ENCODE results near the gene AGBL4.
A peak's percentile ranks its signal among the peaks of the same experiment; 100 is the strongest.

Gene AGBL4

DNA sequence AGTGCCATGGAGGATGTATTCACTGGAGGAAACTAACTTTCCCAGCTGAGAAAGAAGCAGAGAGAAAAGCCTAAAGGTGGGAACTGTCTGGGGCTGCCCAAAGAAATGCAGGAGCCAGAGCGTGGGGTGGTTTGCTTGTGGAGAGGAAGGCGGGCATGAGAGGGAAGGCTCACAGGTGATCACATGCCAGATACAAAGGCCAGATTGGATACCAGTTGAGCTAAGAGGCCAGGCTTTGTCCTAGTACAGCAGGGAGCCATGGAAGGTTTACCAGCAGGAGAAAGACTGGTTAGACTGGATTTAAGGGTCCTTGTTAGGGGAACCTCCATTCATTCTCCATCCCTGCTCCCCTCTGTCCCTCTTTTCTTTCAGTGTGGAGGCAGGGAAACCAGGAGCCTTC is 1313.4 kb downstream of the AGBL4 start:
- DNase-seq: no peak

DNA sequence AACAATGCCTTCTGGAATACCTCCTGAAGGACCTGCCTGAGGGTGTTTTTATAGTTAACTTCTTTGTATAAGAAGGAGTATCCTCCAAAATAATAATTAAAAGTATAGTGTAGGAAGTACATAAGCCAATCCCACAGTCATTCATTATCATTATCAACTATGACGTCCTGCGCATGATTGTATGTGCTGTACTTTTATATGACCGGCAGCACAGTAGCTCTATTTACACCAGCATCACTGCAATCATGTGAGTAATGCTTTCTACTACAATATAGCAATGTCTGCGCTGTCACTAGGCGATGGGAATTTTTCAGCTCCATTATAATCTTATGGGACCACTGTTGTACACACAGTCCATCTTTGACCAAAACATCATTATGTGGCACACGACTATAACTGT is 1319.0 kb downstream of the AGBL4 start:
- DNase-seq: no peak

DNA sequence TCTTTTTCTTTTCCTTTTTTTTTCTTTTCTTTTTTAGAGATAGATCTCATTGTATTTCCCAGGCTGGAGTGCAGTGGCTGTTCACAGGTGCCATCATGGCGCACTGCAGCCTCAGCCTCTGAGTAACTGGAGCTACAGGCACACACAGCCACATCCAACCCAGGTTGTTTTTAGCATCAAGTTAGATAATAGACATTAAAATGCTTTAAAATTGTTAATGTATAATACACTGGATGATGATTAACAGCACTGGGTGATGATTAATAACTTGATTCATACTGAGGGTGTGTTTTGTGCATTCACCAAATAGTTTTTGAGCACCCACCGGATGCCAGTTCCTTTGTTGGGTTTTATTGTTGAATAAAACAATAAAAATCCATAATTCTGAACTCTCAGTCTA is 1322.3 kb downstream of the AGBL4 start:
- DNase-seq: no peak

DNA sequence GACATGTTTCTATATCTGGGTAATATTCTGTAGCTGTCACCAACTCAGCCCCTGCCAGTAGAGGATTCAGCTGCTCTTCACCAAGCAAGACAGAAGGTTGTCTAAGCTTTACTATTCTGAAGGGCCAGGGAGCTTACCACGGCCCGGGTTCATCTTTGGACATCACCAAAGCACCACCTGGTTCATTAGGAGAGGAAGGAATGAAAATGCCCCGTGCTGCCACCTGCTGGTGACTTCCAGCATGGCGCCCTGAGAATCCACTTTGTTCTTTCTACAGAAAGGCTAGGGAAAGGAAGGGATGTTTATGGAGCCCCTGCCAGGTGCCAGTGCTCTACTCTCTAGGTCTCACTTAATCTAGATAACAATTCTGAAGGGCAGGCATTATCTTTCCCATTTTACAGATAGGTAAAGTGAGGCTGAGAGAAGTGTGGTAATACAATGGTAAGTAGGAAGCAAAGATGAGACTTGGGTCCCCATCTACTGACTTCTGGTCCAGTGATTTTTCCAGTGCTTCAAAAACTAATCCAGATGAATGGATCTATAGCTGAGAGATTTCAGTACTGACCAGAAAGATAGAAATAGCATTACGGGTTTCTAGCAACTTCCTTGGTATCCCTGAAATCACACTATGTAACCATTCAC is 1326.6 kb downstream of the AGBL4 start:
- DNase-seq: peak; percentile 62

DNA sequence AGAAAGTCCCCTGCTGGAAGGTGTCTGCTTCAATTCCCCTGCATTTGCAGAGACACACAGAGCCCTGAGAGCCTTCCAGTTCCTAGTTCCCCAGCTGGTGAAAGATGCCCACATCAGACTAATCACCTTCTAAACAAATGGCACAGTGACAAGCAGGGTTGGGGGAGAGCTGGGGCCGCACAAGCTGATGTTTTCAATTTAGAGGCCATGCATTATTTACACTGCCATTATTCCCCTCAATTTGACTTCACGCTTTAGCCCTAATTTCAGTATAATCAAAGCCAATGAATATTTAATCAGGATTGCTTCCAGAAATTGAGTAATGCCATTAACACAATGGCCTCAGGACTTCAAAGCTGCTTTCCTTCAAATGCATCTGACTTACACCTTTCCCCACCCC is 1328.6 kb downstream of the AGBL4 start:
- peak; percentile 77 for DNase-seq

DNA sequence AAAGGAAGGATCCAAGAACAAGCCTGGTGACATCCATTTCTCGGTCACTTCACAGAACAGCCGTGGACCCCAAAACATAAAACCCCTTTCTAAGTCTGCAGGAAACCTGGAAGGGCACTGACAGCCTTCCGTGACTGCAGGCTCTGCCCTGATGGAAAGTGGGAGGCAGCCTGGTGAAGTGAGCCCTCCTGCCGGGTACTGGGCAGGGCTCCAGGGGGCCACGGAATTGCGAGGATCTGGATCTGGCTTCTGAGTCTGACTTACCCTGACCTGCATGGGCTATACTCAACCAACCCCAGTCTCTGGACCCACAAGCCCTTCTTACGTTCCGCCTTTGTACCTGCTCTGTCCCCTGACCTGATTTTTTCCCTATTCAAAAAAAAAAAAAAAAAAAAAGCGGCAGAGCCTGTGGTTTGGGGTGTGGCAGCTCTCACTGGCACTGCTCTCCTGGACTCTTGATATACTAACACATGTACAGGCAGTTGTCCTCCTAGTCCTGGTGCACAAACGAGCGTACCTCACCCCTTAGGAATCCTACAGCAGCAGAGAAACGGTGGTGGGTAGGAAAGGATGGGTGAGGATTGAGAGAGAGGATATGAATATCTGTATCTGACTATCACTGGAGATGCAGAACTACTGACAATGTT is 1330.0 kb downstream of the AGBL4 start:
- no peak for DNase-seq

DNA sequence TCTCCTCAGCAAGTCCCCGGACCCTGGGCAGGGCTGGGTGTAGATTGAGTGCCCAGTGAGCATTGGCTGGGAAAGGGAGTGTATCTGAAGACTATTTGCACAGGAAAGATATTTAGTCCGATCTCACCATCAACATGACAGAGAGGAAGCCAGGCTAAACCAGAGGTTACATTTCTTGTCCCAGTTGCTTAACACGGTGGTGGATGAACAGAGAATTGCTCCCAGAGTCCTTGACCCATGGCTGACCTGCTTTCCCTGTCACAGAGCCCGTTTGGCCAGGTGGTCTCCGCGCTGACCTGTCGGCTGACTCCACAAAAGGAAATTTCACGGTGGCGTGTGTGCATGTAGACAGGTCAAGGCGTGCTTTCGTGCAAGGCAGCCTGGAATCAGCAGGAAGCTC is 1330.6 kb downstream of the AGBL4 start:
- no peak for DNase-seq

DNA sequence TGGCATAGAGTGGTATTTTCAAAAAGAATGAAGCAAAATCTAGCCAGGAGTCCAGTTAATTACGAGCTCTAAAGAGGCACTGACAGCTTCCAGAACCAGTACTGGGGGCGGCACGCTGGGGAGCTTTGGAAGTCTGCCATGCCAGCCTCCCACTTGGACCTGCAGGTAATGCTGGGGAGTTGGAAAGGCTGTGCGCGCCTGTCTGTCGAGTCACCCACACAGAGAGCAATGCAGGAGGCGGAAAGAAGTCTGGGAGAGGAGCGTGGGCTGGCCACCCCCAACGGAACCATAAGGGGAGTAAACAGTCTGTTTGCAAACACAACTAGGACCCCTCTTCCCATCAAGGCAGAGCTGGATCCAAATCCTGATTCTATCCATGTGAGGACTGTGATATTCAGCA is 1331.5 kb downstream of the AGBL4 start:
- no peak for DNase-seq

DNA sequence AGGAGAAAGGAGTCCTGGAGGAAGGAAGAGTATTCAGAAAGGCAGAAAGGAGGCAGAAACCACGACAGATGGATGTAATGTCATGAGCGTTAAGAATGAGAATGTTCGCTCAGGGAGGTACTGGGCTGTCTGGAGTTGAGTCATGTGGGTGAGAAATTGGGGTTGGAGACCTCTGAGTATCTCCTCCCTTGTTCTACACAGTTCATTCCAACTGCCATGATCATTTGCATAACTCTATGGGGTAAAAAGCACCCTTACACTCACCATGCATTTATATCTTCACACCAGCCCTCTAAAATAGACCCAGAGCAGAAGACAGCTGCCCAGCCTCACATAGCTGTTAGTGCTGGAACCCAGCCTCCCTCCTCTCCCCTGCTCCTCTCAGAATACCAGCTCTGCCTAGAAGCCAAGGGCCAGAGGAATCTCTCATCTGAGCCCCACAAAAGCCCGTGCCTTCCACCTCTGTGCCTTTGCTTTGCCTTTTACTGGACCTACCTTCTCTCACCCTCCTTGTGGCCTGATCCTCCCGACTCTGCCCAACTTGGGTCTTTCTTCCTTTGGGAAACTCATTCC is 1332.2 kb downstream of the AGBL4 start:
- no peak for DNase-seq

DNA sequence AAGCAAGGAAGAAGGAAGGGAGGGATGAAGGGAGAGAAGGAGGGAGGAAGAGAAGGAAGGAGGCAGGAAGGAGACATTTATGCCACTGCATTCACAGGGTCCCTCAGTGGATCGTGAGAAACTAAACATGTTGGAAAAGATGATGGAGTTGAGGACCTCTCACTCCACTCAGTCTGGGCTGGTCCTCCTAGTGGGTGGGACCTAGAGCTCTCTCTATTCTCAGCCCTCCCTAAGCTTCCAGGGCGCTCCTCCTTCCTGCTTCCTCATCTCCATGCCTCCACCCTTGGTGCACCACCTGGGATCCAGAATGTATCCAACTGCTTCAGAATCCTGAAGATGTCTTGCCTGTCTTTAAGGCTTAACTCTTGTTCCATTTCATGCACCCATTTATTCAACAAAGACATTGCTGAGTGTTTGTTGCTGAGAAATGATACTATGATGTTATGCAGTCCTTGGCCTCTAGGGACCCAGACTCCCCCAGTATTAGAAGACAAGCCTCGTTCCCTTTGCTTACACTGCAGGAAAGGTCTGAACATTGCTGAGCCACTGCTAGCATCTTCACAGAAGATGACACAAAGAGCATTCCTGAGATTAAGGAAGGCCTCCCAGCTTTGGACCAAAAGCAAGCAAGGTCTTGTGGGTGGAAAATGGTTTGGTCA is 1335.5 kb downstream of the AGBL4 start:
- DNase-seq: no peak

DNA sequence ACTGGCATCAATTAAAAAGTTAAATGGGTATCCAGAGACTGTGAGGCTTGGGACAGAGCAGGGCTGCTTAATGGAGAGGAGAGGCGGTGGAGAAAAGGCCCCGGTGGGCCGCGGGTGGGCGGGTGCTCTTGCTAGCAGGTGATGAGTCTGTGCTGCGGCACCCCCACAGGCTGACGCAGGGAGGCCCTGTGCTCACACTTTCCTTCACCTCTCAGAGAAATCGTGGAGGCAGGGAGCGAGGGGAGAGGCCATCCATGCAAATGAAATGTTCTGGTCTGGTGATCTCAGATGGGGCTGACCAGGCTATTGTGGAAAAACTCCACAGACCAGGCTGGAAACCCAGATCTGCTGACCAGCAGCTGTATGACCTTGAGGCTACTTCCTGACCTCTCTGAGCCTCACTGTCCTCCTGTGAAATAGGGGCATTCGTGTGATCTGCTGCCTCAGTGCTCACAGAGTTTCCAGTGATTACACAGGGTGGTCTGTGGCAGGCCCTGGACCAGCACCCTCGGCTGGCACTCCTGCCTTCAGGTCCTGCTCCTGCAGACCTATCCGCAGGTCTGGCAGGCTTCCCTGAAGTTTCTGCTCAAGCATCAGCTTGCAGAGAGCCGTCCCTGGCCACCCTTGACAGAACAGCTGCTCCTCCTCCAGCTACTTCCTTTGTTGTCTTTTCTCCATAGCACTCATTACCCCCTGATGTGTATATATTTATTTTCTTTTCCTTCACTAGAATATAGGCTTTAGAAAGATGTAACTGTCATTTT is 1336.3 kb downstream of the AGBL4 start:
- no peak for DNase-seq

DNA sequence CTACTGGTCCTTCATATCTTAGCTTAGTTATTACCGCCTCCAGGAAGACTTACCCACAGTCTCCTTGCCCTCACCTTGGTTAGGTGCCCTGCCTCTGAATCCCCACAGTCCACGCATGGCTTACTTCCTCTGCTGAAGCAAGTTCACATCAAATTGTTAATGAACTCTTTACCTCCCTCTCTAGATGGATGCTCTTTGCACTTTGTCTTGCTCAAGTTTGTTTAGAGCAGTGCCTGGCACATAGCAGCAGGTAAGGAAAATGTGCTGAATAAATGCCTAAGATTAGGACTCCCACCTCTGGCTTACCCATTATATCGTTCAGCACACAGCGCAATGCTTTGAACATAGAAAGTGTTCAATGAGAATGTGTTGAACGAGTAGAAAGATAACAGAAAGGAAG is 1337.6 kb downstream of the AGBL4 start:
- no peak for DNase-seq

DNA sequence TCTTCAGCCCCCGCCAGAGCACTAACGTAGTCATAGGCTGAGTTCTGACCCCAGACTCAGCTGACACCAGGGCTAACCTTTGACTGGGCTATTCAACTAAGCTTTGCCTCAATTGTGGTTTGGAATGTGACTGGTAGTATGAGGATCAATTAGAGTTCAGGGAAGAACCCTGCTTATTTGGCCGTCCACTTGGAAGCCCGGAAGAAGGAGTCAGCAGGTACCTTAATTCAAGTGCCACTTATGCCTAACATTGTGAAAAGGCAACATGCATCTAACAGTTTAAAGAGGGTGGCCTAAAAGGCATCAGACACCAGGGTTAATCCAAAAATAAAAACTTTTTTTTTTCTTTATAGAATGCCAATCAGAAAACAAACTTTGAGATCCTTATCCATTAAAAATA is 1339.4 kb downstream of the AGBL4 start:
- DNase-seq: no peak

DNA sequence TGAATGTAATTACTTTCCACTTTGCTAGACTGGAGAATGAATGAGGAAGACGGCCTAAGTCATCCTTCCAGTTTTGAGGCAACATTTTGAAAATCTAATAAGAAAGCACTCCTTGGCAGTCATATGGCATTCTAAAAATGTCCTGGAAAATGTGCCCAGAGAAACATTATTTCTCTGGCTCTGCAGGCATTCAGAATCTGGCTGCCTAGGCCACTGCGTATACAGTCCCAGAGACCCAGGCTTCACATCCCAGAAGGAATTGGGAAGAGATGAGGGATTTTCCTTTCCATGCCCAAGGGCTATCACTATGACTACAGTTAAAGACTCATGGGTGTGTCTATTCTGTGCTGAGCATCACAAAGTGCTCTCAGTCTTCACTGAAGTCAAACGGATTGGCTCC is 1339.9 kb downstream of the AGBL4 start:
- DNase-seq: no peak

DNA sequence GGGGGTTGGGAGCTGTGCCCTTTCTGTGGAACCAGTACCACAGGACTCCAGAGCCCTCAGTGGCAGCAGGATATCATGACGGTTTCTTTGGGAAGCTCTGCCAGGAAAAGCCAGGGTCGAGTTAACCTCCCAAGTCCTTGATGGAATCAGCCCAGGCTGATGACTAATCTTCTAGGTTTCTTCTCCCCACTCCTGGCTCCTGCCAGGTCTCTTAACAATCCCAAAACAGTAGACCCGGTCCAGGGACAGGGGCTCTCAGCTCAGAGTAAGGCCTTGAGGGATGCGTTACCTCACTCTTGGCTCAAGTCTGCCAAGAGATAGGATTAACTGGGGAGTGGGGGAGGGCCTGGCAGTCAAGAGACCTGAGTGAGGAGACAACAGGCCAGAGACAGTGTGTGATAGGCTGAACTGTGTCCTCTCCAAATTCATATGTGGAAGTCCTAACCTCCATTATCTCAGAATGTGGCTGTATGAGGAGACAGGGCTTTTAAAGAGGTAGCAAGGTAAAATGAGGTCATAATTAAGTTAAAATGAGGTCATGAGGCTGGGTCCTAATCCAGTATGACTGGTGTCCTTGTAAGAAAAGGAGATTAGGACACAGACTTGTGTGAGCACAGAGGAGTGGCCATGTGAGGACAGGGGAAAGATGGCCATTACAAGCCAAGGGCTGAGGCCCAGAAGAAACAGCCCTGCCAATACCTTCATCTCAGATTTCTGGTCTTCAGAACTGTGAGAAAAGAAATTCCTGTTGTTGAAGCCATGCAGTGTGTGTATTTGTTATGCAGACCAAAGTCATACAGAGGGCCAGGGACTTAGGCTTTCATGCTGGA is 1342.1 kb downstream of the AGBL4 start:
- no peak for DNase-seq

DNA sequence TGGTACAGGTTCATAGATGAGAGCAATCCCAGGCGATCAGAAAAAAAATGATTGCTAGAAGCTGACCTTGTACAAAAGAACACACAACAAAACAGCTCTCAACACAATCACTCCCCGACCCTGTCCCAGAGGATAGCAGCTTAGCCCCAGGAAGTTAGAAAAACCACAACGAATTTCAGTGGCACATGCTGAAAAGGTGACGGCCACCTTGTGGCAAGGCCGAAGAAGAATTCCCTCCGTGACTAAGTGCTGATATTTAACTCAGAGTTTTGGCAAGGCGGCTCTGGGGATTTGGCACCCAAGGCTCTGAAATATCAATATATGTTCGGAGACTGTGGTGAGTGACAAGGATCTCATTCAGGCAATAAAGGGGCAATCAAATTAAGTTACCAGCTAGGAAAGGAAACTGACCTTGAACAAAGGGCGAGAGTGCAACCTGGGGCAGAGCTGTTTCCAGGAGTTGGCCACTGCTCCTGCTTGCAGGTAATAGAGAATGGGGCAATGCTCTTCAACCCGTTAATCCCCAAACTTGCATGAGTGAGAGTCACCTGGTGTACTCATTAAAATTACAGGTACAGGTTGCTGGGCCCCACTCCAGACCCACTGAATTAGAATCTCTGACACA is 1343.2 kb downstream of the AGBL4 start:
- no peak for DNase-seq

DNA sequence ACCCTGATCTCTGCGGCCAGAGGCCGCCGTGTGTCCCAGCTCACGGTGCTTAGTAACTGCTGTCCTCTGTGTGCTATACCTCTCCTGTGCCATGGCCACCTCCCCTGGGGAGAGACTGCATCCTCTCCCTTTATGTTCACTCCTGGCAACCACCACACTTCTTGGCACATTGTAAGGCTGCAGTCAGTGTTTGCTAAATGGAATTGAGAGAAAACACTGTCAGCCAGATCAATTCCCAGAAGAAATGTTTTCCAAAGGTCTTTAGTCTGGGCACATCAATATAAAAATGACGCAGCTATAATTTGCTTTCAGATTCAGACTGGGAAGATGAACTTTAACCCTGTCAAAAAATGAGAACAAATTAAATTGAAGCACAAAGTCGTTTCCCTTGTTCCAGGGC is 1343.9 kb downstream of the AGBL4 start:
- no peak for DNase-seq

DNA sequence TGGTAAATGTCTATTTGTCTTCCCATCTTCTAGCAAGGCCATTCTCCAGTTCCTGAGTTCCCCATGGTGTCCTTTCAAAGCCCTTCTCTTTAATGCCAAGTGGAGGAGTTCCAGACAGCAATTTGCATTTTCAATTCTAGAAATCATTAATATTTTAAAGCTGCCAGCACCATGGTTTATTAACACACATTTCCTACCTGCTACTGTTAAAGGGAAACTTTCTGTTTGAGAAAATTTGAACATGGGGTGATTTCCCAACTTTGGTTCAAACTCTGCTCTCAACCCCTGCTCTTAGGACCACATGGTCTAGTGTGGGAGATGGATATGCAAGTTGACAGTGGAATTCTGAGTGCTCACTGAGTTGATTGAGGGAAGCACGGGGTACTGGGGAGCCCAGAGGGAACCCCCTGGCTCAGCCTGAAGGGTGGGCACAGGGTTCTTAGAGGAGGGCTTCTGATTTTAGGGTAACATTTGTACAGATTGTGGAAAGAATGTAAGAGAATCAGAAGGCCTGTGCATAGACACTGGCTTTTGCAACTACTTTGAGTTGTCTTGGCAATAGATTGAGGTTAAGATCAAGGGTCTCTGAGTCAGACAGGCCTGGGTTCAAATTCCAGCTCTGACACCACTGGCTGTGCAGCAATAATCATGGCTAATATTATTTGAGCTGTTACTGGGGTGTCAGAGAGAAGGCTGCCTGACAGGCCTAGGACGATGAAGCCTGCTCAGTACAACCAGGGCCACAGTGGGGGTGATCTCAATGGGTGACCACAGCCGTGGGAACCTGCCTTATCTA is 1344.8 kb downstream of the AGBL4 start:
- no peak for DNase-seq

DNA sequence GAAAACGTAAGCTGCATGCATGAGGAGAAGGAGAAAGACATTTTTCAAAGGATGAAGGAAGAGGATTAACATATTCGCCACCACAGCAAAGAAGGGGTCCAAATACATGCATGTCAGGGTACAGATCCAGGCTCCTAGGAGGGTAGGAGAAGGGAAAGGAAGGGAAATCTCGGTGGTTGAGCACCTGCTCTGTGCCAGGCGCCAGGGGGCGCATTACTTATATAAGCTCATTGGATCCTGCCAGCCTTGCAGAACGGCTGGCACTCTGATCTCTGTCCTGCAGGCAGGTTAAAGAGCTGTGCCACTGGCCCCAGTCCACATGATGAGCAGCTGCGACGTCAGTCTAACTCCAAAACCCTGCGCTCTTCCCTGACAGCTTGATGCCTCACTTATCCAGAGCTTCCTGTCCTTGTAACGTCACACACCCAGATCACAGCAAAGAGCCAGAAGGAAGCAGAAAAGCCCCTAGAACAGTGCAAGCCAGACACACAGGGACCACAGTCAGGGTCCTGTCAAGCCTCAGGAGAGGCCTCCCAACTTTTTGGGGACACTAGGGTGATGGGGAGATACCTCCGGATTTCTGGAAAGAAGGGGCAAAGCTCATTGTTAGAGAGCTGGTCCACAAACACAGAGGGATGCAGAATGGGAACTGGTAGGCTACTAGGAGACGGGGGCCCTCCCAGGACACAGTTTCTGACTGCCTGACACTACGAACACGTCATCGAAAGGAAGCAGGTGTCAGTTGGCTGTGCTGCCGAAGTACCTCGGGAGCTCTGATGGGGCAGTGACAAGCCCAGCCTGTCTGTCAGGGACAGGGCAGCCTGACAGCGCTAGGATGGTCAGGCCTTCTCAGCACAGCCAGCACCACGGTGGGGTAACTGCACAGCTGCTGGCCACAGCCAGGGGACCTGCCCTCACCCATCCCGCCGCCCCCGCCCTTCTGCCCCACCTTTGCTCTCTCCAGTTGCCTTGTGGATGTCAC is 1346.2 kb downstream of the AGBL4 start:
- peak; percentile 88 for DNase-seq

DNA sequence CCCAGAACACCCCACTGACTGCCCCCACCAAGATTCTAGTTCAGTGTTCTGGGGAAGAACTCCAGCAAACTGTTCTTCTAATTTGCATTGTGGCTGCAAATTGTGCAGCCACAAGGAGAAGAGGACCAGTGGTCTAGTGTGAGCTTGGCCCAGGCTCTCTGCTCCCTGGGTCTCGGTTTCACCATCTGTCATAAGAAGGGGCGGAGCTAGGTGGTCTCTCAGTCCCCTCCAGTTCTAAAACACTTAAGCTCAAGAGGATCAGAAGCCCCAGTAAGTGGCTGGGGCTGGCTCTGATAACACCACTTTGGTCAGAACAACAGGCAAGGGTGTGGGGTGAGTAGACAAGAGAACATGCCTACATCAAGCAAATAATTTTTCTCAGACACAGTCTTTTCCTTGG is 1346.9 kb downstream of the AGBL4 start:
- no peak for DNase-seq
